IPS-11a (cell line): Measurements from ENCODE around the gene ATXN7.

Experiments
- H3K4me3 ChIP-seq: one replicate; pipeline ENCODE4 v1.5.1; 2013; ENCODE audit warnings: low read depth, low read length, control low read depth

ATXN7 gene, protein sequence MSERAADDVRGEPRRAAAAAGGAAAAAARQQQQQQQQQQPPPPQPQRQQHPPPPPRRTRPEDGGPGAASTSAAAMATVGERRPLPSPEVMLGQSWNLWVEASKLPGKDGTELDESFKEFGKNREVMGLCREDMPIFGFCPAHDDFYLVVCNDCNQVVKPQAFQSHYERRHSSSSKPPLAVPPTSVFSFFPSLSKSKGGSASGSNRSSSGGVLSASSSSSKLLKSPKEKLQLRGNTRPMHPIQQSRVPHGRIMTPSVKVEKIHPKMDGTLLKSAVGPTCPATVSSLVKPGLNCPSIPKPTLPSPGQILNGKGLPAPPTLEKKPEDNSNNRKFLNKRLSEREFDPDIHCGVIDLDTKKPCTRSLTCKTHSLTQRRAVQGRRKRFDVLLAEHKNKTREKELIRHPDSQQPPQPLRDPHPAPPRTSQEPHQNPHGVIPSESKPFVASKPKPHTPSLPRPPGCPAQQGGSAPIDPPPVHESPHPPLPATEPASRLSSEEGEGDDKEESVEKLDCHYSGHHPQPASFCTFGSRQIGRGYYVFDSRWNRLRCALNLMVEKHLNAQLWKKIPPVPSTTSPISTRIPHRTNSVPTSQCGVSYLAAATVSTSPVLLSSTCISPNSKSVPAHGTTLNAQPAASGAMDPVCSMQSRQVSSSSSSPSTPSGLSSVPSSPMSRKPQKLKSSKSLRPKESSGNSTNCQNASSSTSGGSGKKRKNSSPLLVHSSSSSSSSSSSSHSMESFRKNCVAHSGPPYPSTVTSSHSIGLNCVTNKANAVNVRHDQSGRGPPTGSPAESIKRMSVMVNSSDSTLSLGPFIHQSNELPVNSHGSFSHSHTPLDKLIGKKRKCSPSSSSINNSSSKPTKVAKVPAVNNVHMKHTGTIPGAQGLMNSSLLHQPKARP

GRCh38 chr3:63863150-63864007 lies at the start of gene ATXN7, which contains the start of gene THOC7:
ATXN7 (plus strand) TSS chr3:63863867; CDS start chr3:63912599, 48,732 bp downstream.
THOC7 (minus strand) TSS chr3:63863805; CDS start chr3:63863790, 15 bp downstream.
- peak within 1 kb of the TSS; percentile 73 for H3K4me3 ChIP-seq

- H3K4me3 ChIP-seq: no peak overlapping the region
Measured at GRCh38 chr3:63814237-63814636, 49.4 kb upstream of the ATXN7 start.

DNA sequence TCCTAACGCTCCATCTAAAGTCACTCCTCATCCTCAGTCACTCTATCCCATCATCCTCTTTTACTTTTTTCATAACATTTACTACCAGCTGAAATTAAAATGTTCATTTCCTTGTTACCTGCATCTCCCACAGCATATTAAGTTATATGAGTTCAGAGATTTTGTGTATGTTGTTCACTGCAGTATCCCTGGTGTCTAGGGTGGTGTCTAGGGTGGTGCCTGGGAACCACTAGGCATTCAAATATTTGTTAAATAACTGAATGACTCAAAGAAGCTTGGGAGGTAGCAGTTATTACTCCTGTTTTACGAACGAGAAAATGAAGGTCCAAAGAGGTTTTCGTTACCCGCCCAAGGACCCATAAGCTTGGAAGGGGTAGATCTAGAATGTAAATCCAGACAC lies 46.4 kb upstream of the ATXN7 start:
- H3K4me3 ChIP-seq: no peak overlapping the region

GRCh38 chr3:63818282-63819150 lies 45.2 kb upstream of the ATXN7 start:
- no peak overlapping the region for H3K4me3 ChIP-seq

DNA sequence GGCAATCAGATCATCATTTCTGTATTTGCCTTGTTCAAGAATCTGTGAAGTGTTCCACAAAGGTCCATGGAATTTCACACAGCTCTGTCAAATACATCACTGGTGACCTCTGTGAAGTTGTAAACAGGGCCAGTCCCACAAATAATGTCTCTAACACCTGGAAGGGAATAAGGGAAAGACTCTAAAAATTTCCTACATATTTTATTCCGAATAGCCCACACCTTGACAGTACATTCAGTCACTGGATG lies 44.6 kb upstream of the ATXN7 start, which contains the start of gene C3orf49:
C3orf49 (plus strand) TSS at position 149 of the 248 bp plus-strand sequence. CDS start 173 bp downstream, outside the sequence.
- H3K4me3 ChIP-seq: no peak within 1 kb of the TSS

DNA sequence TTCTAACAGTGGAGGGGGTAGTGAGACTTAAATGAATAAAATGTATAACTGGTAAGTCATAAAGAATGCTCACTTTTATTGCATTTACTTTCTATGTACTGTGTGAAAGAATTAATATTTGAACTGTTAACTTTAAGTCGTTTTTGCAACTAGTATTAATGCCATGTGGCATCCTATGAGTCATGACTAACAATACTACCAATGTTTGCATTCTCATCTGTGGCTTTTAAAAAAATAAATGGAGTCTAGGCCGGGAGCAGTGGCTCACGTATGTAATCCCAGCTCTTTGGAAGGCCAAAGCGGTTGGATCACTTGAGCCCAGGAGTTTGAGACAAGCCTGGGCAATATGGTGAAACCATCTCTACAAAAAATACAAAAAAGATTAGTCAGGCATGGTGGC lies 39.4 kb upstream of the ATXN7 start:
- H3K4me3 ChIP-seq: no peak overlapping the region

DNA sequence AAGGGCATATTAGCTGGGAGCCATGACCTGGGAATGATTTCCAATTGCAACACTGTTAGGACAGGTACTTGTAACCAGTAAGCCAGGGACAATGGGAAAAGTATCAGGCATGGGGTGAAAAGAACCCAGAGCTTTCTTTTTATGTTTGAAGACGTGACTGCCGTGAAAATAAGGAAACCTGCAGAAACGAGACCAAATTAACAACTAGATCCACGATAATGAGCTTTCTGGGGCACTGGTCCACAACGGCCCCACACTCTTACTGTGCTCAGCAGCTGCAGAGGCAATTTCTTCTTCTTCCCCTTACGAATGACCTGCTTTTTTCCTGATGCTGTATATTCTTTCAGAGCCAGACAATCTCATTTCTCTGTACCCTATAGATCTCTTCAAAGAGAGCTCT lies 33.1 kb upstream of the ATXN7 start:
- H3K4me3 ChIP-seq: no peak overlapping the region

- no peak overlapping the region for H3K4me3 ChIP-seq
Measured at GRCh38 chr3:63832395-63832794, 31.3 kb upstream of the ATXN7 start.

DNA sequence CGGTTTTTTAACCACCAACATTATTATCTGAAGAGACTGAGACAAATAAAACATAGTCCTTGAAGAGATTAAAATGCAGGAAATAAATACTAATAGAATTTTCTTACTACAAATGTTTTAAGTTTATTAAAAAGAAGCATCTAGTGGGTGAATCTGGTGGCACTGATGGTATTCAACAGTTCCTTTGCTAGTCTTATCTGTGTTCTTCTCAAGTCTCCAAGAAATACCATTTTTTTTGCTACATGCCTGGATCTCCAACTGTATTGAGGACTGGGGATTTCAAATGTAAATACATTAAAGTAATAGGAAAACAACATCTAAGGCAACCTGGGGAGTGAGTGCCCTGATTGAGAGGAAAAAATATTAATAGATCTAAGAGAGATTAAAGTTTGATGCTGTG lies 22.0 kb upstream of the ATXN7 start:
- no peak overlapping the region for H3K4me3 ChIP-seq

DNA sequence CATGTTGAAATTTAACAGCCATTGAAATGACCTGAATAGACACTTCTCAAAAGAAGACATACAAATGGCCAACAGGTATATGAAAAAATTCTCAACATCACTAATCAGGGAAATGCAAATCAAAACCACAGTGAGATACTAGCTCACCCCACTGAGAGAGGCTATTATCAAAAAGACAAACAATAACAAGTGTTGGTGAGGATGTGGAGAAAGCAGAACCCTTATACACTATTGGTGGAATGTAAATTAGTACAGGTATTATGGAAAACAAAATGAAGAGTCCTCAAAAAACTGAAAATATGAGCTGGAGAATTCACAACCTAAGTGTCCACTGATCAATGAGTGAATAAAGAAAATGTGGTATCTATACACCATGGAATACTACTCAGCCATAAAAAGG lies 21.5 kb upstream of the ATXN7 start:
- no peak overlapping the region for H3K4me3 ChIP-seq

GRCh38 chr3:63845215-63845614 lies 18.5 kb upstream of the ATXN7 start:
- no peak overlapping the region for H3K4me3 ChIP-seq

DNA sequence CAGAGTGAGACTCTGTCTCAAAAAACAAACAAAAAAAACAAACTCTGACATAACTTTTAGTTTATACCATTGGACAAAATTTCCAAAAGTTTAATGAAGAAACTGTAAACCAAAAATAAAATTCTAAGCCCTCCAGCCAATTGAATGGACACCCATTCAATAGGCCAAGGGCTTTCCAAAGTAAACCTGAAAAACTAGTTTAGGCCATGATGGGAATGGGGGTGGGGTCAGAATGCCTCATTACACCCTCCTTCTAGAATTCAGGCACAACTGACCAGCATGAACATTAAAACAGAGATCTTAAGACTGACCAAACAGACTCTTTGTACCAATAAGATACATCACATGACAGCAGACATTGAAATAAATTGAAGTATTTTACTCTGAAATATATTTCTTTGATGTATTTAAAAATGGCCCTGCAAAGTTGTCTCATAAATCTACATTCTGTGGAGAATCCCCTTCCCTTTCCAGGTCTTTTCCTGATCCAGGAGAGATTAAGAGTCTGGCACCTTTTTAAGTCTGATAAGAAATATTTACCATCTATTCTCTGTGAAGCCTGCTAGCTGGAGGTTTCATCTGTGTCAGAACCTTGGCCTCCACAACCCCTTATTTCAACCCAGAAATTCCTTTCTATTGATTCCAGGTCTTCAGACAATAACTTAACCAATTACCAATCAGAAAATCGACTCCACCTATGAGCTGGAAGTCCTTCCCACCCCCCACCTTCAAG lies 15.8 kb upstream of the ATXN7 start:
- no peak overlapping the region for H3K4me3 ChIP-seq

DNA sequence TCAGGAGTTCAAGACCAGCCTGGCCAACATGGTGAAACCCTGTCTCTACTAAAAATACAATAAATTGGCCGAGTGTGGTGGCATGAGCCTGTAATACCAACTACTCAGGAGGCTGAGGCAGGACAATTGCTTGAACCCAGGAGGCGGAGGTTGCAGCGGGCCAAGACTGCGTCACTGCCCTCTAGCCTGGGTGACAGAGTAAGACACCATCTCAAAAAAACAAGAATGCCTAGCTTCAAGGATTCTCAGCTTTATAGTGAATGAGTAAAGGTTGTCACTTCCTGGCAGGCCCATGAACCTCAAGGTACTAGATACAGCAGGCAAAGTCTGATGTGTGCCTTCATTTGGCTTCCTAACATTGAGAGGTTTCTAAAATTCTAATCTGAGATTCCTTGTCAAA lies 14.5 kb upstream of the ATXN7 start:
- H3K4me3 ChIP-seq: no peak overlapping the region

DNA sequence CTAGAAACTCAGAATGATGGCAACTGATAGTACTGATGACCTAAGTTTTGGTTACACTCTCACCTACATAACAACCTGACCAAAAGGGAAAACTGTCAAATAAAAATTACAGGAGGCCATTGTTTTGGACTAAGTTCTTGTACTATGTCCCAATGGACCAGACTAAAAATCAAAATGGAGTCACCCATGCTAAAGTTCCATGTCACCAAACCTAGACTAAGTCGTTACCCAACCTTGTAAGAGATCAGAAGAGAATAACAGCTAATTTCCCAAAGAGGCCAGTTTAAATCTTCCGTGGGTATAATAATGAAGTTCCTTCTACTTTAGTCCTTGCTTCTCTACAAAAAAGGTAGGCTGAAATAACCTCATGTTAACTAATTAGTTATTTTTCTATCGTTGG lies 12.4 kb upstream of the ATXN7 start:
- no peak overlapping the region for H3K4me3 ChIP-seq

GRCh38 chr3:63853106-63853505 lies 10.6 kb upstream of the ATXN7 start:
- H3K4me3 ChIP-seq: no peak overlapping the region

GRCh38 chr3:63855333-63855940 lies 8.2 kb upstream of the ATXN7 start:
- no peak overlapping the region for H3K4me3 ChIP-seq

GRCh38 chr3:63857311-63857710 lies 6.4 kb upstream of the ATXN7 start:
- no peak overlapping the region for H3K4me3 ChIP-seq

- H3K4me3 ChIP-seq: no peak overlapping the region
Measured at GRCh38 chr3:63860776-63861175, 2.9 kb upstream of the ATXN7 start.

GRCh38 chr3:63861306-63861705 lies 2.4 kb upstream of the ATXN7 start:
- H3K4me3 ChIP-seq: no peak overlapping the region
